Measurements from ENCODE around the gene ACBD6. TPM values are rescaled to one million over a fixed set of nuclear protein-coding genes. Genes with fewer than 3 reads are reported as not detected.

Gene ACBD6
- total and polyA plus RNA-seq, 2 of the 4 experiments (the other 2 are of a cell fraction): 52.5 to 59.1 TPM

GRCh38 chr1:180528868-180529470 lies 26.6 kb upstream of the ACBD6 start:
- H3K27me3 ChIP-seq (ENCODE audit: control insufficient read depth, insufficient read depth, low read length): no peaks in the 10 kb centered on the region
- no peak overlapping the region for H4K5ac ChIP-seq (ENCODE audit: low read depth, low read length)
- no peak for DNase-seq
- no peak for TF ChIP-seq RCOR1 (IDR thresholded peaks at IDR 0.05; ENCODE audit: insufficient replicate concordance, low read length)
- no peak for TF ChIP-seq MAZ (IDR thresholded peaks at IDR 0.05; ENCODE audit: borderline replicate concordance, low read depth, low read length)
- TF ChIP-seq ELK1 (IDR thresholded peaks at IDR 0.05; ENCODE audit: borderline replicate concordance, low read depth, low read length): no peak
- TF ChIP-seq POLR2A (IDR thresholded peaks at IDR 0.05; ENCODE audit: low read depth, low read length): no peak
- TF ChIP-seq RAD21 (IDR thresholded peaks at IDR 0.05; ENCODE audit: low read length): no peak
- TF ChIP-seq SMC3 (IDR thresholded peaks at IDR 0.05; ENCODE audit: low read depth, low read length): no peak
- no peak for TF ChIP-seq CEBPB (IDR thresholded peaks at IDR 0.05; ENCODE audit: low read depth, low read length)
- no peak for TF ChIP-seq USF2 (IDR thresholded peaks at IDR 0.05; ENCODE audit: low read depth, low read length)
- no peak for TF ChIP-seq NFE2L2 (IDR thresholded peaks at IDR 0.05; ENCODE audit: low read depth, low read length)
- no peak for TF ChIP-seq CHD1 (IDR thresholded peaks at IDR 0.05; ENCODE audit: low read depth, low read length)
- TF ChIP-seq MAFK (IDR thresholded peaks at IDR 0.05; ENCODE audit: low read depth, low read length): no peak
- no peak for TF ChIP-seq RFX5 (IDR thresholded peaks at IDR 0.05; ENCODE audit: low read depth, low read length)
- no peak for TF ChIP-seq MXI1 (IDR thresholded peaks at IDR 0.05; ENCODE audit: borderline replicate concordance, low read depth, low read length)
- TF ChIP-seq FOS (IDR thresholded peaks at IDR 0.05; ENCODE audit: low read depth, low read length): no peak
- no peak for TF ChIP-seq CTCF (conservative IDR thresholded peaks at IDR 0.05; ENCODE audit: low read depth, low read length)
- TF ChIP-seq BHLHE40 (IDR thresholded peaks at IDR 0.05; ENCODE audit: low read depth, low read length): no peak
- H3K9me1 ChIP-seq (ENCODE audit: insufficient read depth, low read length): 0 out of 2 replicates have a peak, but pooled peaks cover 14% of the 10 kb centered on the region
- no peaks in the 10 kb centered on the region for H3K9me3 ChIP-seq (ENCODE audit: control insufficient read depth, insufficient read depth, low read length)
- H3K4me3 ChIP-seq (ENCODE audit: insufficient read depth, low read depth, low read length): no peak overlapping the region
- H3K4me1 ChIP-seq (ENCODE audit: control insufficient read depth, insufficient read depth, low read length): peaks cover 17% of the 10 kb centered on the region
- no peaks in the 10 kb centered on the region for H3K79me1 ChIP-seq (ENCODE audit: low read depth in 1 of 2, low read length in 2 of 2)
- no peaks in the 10 kb centered on the region for H3K36me3 ChIP-seq (ENCODE audit: control insufficient read depth, insufficient read depth, low read length)
- H3K9ac ChIP-seq (ENCODE audit: low read depth, low read length): no peak overlapping the region
- 0 out of 2 replicates have a peak overlapping the region, but pooled peaks have one; percentile 17 for H3K23ac ChIP-seq (ENCODE audit: low read depth, low read length)
- ATAC-seq (ENCODE audit: low read depth): no peak
- no peak overlapping the region for H2AK5ac ChIP-seq (ENCODE audit: low read depth, low read length)
- peak overlapping the region; percentile 24; the same call in 1 of the 2 replicates for H3K4ac ChIP-seq (ENCODE audit: low read depth, low read length)
- peak overlapping the region; percentile 42 for H2BK120ac ChIP-seq (ENCODE audit: low read depth, low read length)
- H3K56ac ChIP-seq (ENCODE audit: extremely low read depth, insufficient read depth, low read length): no peak overlapping the region
- peak overlapping the region; percentile 53 for H2AK9ac ChIP-seq (replicated peaks; ENCODE audit: low read depth, low read length, poor library complexity)
- CTCF ChIA-PET: no interaction called here
- dilution Hi-C loops (cut with HindIII; ENCODE audit: low sequenced_read_pairs, unreplicated experiment) (no loop called here), in situ Hi-C loops (cut with MboI; ENCODE audit: low sequenced_read_pairs) (no loop called here), intact Hi-C loops (cut with micrococcal nuclease) (no loop called here)
- POLR2A ChIA-PET (ENCODE audit: unreplicated experiment): no interaction called here
- H2AFZ ChIP-seq (replicated peaks; ENCODE audit: low read length, poor library complexity): no peak overlapping the region
- peak overlapping the region; percentile 7; the same call in 1 of the 3 replicates for H2BK15ac ChIP-seq (ENCODE audit: low read depth, low read length)
- no peak overlapping the region for H3K4me2 ChIP-seq (ENCODE audit: low read depth, low read length)
- H2BK5ac ChIP-seq (ENCODE audit: low read depth, low read length, poor library complexity, severe bottlenecking): no peak overlapping the region
- no CpG with 5 or more reads among the region's 11 CpGs for whole genome bisulfite sequencing, 2 experiments (ENCODE audit: extremely low coverage in 2 of 2, insufficient read length in 1 of 2)
- H3K27ac ChIP-seq (ENCODE audit: insufficient read depth, low read length): no peak overlapping the region
- H4K20me1 ChIP-seq (ENCODE audit: insufficient read depth, low read length): no peaks in the 10 kb centered on the region
- H3K18ac ChIP-seq (ENCODE audit: low read depth, low read length): peak overlapping the region; percentile 34; the same call in 1 of the 2 replicates
- peak overlapping the region; percentile 43 for H2BK20ac ChIP-seq (ENCODE audit: low read depth, low read length)
- no TSS peak for BruUV-seq (replicated peaks)
- H4K91ac ChIP-seq (ENCODE audit: insufficient read depth, low read depth, low read length): no peak overlapping the region; the same call in 1 of the 2 replicates
- H4K8ac ChIP-seq (ENCODE audit: low read depth in 2 of 2, low read length in 2 of 2): no peak overlapping the region; a peak in 1 of 4 replicates
- H3K14ac ChIP-seq (replicated peaks; ENCODE audit: low read depth, low read length): no peak overlapping the region
